Activated CD4-positive, CD25-positive, alpha-beta regulatory T cell treated with anti-CD3 and anti-CD28 coated beads, Interleukin-2, amount 50 U/mL, for 72 hours (primary cell): Measurements from ENCODE around the gene ABCG2.
"Not testable (repeated sequence)": the region's sequence is repeated elsewhere in the genome, so short reads cannot be mapped to it uniquely, and the experiment has no call there.

Experiments used
- DNase-seq: peaks from one replicate; pipeline ENCODE4 v3.0.0; 2021

ABCG2 gene

GRCh38 chr4:88109123-88109881 is 49.1 kb downstream of the ABCG2 start:
- no peak for DNase-seq

- no peak for DNase-seq
These were observed 49.7 kb downstream of the ABCG2 start for GRCh38 chr4:88108747-88109122.

GRCh38 chr4:88108108-88108465 is 50.4 kb downstream of the ABCG2 start:
- not testable (repeated sequence) for DNase-seq

- DNase-seq, result no peak
These were observed 50.9 kb downstream of the ABCG2 start for GRCh38 chr4:88107406-88108107.

- DNase-seq, result no peak
These were observed 52.2 kb downstream of the ABCG2 start for GRCh38 chr4:88106205-88106604.

- DNase-seq, result no peak
These were observed 53.4 kb downstream of the ABCG2 start for GRCh38 chr4:88104902-88105610.

- no peak for DNase-seq
These were observed 56.4 kb downstream of the ABCG2 start for GRCh38 chr4:88102026-88102425.

- no peak for DNase-seq
These were observed 57.3 kb downstream of the ABCG2 start for GRCh38 chr4:88101165-88101564.

GRCh38 chr4:88098993-88099752 is 59.3 kb downstream of the ABCG2 start:
- no peak for DNase-seq

GRCh38 chr4:88097781-88098180 is 60.7 kb downstream of the ABCG2 start:
- DNase-seq, result no peak

GRCh38 chr4:88097301-88097700 is 61.1 kb downstream of the ABCG2 start:
- DNase-seq, result no peak

- no peak for DNase-seq
These were observed 64.6 kb downstream of the ABCG2 start for GRCh38 chr4:88093874-88094273.

GRCh38 chr4:88091378-88091777 is 67.1 kb downstream of the ABCG2 start:
- DNase-seq, result no peak

- no peak for DNase-seq
These were observed 67.5 kb downstream of the ABCG2 start for GRCh38 chr4:88090898-88091297.

- no peak for DNase-seq
These were observed 71.4 kb downstream of the ABCG2 start for GRCh38 chr4:88087004-88087403.

- no peak for DNase-seq
These were observed 77.8 kb downstream of the ABCG2 start for GRCh38 chr4:88080626-88081025.

GRCh38 chr4:88078579-88078978 is 79.9 kb downstream of the ABCG2 start:
- no peak for DNase-seq

- DNase-seq, result no peak
These were observed 80.4 kb downstream of the ABCG2 start for GRCh38 chr4:88077911-88078524.

GRCh38 chr4:88075336-88075735 is 83.1 kb downstream of the ABCG2 start:
- DNase-seq, result no peak

GRCh38 chr4:88070031-88070430 is 88.4 kb downstream of the ABCG2 start:
- no peak for DNase-seq

GRCh38 chr4:88064410-88064809 is 94.0 kb downstream of the ABCG2 start:
- no peak for DNase-seq

- no peak for DNase-seq
These were observed 94.7 kb downstream of the ABCG2 start for GRCh38 chr4:88063634-88064296.
